C4-2B (cell line): ENCODE data around the gene ARRB1.

Experiments
- CTCF ChIP-seq: fragments of 450-650 bp; conservative IDR thresholded peaks from 2 replicates; pipeline ENCODE4 v1.5.1; 2017; ENCODE audit warnings: mild to moderate bottlenecking
- ZFX ChIP-seq: fragments of 450-650 bp; IDR thresholded peaks from 2 replicates; pipeline ENCODE4 v1.6.1; 2017

DNA sequence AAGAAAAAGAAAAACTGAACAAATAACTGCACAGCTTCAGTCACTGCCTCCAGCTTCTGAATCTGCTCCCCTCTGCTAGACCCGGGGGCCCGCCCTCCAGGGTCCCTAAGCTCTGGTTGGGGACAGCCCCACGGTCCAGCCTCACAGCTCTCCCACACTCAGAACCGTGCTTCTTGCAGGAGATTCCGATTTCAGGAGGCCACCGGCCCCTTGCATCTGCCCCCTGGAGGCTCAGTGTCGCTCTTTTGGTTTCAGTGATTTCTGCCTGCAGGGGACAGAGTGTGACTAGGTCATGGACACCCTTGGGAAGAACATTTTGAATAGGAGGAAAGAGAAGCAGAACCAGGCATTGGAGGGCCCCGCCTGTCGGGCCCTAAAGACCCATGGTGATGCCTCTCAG lies 24.7 kb upstream of the ARRB1 start:
- TF ChIP-seq CTCF (no peak), ZFX (no peak)
